IPS-20b (cell line): ENCODE results near the gene NPAS3.

Source experiments
- H3K27ac ChIP-seq: one replicate; pipeline ENCODE4 v1.5.1; 2013; ENCODE audit warnings: low read length
- H3K27me3 ChIP-seq: 2 replicates; pipeline ENCODE4 v1.6.1; 2013; ENCODE audit warnings: mild to moderate bottlenecking, low read length, inconsistent platforms; ENCODE audit not compliant: insufficient read depth
- H3K36me3 ChIP-seq: 2 replicates; pipeline ENCODE4 v1.6.1; 2013; ENCODE audit warnings: low read depth, mild to moderate bottlenecking, inconsistent platforms, low read length, moderate library complexity; ENCODE audit not compliant: insufficient read depth
- H3K4me1 ChIP-seq: 2 replicates; pipeline ENCODE4 v1.6.1; 2013; ENCODE audit warnings: mild to moderate bottlenecking, control low read depth, inconsistent platforms, low read length, moderate library complexity; ENCODE audit not compliant: insufficient read depth
- H3K4me3 ChIP-seq: 2 replicates; pipeline ENCODE4 v1.5.1; 2013; ENCODE audit warnings: mild to moderate bottlenecking, low read length, inconsistent platforms
- H3K9ac ChIP-seq: 2 replicates; pipeline ENCODE4 v1.6.1; 2013; ENCODE audit warnings: low read depth, mild to moderate bottlenecking, inconsistent platforms, low read length, moderate library complexity
- H3K9me3 ChIP-seq: 2 replicates; pipeline ENCODE4 v1.6.1; 2013; ENCODE audit warnings: mild to moderate bottlenecking, low read depth, low read length, inconsistent platforms; ENCODE audit not compliant: insufficient read depth

The NPAS3 gene

DNA sequence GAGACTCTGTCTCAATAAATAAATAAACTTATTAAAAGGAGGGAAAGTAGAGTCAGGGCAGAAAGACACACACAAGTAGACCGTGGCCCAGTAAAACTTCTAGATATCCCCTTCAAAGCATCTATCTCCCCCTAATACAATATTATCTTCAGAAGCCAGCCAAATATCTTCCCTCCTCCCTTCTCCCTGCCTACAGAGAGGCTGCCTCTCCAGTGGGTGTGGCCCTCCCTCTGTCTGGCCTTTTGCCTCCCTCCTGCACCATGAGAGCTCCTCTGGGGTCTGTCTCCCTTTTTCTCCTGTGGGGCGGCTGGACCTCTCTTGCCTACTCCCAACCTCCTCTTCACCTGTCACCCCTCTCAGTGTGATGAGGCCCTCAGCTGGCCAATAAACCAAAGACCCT is 873.0 kb downstream of the NPAS3 start:
- Histone ChIP-seq H3K27ac (no peak overlapping the region), H3K4me3 (no peak overlapping the region), H3K4me1 (no peaks in the 10 kb centered on the region), H3K27me3 (no peaks in the 10 kb centered on the region), H3K36me3 (no peaks in the 10 kb centered on the region), H3K9me3 (no peaks in the 10 kb centered on the region), H3K9ac (no peak overlapping the region)

- Histone ChIP-seq H3K9ac (no peak overlapping the region), H3K9me3 (no peaks in the 10 kb centered on the region), H3K27me3 (no peaks in the 10 kb centered on the region), H3K4me1 (no peaks in the 10 kb centered on the region), H3K4me3 (no peak overlapping the region), H3K36me3 (no peaks in the 10 kb centered on the region), H3K27ac (no peak overlapping the region)
Observed at GRCh38 chr14:33812181-33812580, 873.5 kb downstream of the NPAS3 start.

- H3K27ac ChIP-seq = no peak overlapping the region
- H3K4me3 ChIP-seq = no peak overlapping the region
- no peaks in the 10 kb centered on the region for H3K4me1 ChIP-seq
Observed at GRCh38 chr14:33812601-33813000, 873.9 kb downstream of the NPAS3 start.

GRCh38 chr14:33814010-33814409 is 875.3 kb downstream of the NPAS3 start:
- Histone ChIP-seq H3K4me3 (no peak overlapping the region), H3K27me3 (no peaks in the 10 kb centered on the region)

More at GRCh38 chr14:33812601-33813000, 873.9 kb downstream of the NPAS3 start:
- Histone ChIP-seq H3K9me3 (no peaks in the 10 kb centered on the region), H3K27me3 (no peaks in the 10 kb centered on the region), H3K9ac (no peak overlapping the region), H3K36me3 (no peaks in the 10 kb centered on the region)

GRCh38 chr14:33833706-33834465 is 895.2 kb downstream of the NPAS3 start:
- Histone ChIP-seq H3K36me3 (no peaks in the 10 kb centered on the region), H3K27ac (no peak overlapping the region), H3K4me3 (no peak overlapping the region), H3K4me1 (peaks cover 12% of the 10 kb centered on the region; the same call in 1 of the 2 replicates), H3K9me3 (no peaks in the 10 kb centered on the region), H3K9ac (no peak overlapping the region), H3K27me3 (no peaks in the 10 kb centered on the region)

More at GRCh38 chr14:33814010-33814409, 875.3 kb downstream of the NPAS3 start:
- H3K27ac ChIP-seq = no peak overlapping the region
- no peak overlapping the region for H3K9ac ChIP-seq
- H3K36me3 ChIP-seq = no peaks in the 10 kb centered on the region
- H3K9me3 ChIP-seq = no peaks in the 10 kb centered on the region
- H3K4me1 ChIP-seq = no peaks in the 10 kb centered on the region

DNA sequence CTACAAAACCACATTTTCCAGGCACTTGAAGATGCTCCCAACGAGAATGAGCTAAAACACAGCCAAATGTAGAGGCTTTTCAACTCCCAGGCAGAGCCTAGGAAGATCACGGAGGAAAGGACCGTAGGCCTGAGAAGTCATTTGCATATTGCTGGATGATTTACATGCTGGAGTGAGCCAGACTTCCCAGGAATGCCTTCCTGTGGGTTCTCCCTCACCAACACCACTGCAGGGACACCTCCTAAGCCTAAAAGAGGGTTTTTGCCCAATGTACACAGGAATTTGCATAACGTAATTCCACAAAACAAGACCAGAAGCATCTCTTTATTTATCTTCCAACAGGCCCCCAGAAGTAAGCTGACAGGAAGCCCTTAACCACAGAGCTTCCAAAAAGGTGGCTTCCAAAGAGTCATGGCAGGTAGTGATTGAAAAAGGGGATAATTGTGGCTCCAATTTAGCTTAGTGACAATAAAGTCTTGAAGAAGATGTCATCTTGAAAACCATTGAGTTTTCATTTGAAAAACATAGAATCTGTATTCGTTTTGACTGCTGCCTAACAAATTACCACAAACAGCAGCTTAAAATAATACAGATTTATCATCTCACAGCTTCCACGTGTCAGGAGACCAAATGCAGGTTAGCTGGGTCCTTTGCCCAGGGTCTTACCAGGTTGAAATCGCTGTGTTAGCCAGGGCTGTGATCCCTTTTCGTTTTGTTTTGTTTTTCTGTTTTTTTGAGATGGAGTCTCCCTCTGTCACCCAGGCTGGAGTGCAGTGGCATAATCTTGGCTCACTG is 896.0 kb downstream of the NPAS3 start:
- no peaks in the 10 kb centered on the region for H3K9me3 ChIP-seq
- no peak overlapping the region for H3K27ac ChIP-seq
- H3K9ac ChIP-seq = no peak overlapping the region
- H3K27me3 ChIP-seq = no peaks in the 10 kb centered on the region
- H3K36me3 ChIP-seq = no peaks in the 10 kb centered on the region
- H3K4me3 ChIP-seq = no peak overlapping the region
- H3K4me1 ChIP-seq = peaks cover 12% of the 10 kb centered on the region; the same call in 1 of the 2 replicates

GRCh38 chr14:33835261-33835655 is 896.6 kb downstream of the NPAS3 start:
- H3K36me3 ChIP-seq = no peaks in the 10 kb centered on the region
- peaks cover 12% of the 10 kb centered on the region; the same call in 1 of the 2 replicates for H3K4me1 ChIP-seq
- no peaks in the 10 kb centered on the region for H3K9me3 ChIP-seq
- no peak overlapping the region for H3K4me3 ChIP-seq
- H3K27me3 ChIP-seq = no peaks in the 10 kb centered on the region
- H3K9ac ChIP-seq = no peak overlapping the region
- H3K27ac ChIP-seq = no peak overlapping the region

DNA sequence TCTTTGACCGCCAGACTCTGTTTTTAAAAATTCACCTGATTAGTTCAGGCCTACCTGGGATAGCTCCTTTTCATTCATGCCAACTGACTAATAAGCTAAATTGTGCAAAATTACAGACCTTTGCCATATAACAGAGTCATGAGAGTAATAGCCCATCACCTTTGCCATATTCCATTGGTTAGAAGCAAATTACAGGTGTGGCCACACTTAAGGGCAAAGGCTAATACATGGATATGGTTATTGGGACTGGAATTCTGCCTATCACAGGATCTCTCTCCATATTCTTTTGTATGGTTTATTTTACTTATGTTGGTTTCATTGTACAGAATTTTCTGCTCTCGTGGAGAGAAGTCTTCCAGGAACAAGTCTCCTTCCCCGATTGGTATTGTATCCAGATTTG is 897.0 kb downstream of the NPAS3 start:
- Histone ChIP-seq H3K4me3 (no peak overlapping the region), H3K27me3 (no peaks in the 10 kb centered on the region), H3K4me1 (peaks cover 12% of the 10 kb centered on the region; the same call in 1 of the 2 replicates), H3K27ac (no peak overlapping the region), H3K9ac (no peak overlapping the region), H3K36me3 (no peaks in the 10 kb centered on the region), H3K9me3 (no peaks in the 10 kb centered on the region)

- H3K4me3 ChIP-seq = no peak overlapping the region
- no peaks in the 10 kb centered on the region for H3K36me3 ChIP-seq
- H3K27me3 ChIP-seq = no peaks in the 10 kb centered on the region
- no peak overlapping the region for H3K27ac ChIP-seq
- H3K9ac ChIP-seq = no peak overlapping the region
- H3K4me1 ChIP-seq = peaks cover 12% of the 10 kb centered on the region; the same call in 1 of the 2 replicates
- no peaks in the 10 kb centered on the region for H3K9me3 ChIP-seq
Observed at GRCh38 chr14:33836203-33836899, 897.7 kb downstream of the NPAS3 start.

DNA sequence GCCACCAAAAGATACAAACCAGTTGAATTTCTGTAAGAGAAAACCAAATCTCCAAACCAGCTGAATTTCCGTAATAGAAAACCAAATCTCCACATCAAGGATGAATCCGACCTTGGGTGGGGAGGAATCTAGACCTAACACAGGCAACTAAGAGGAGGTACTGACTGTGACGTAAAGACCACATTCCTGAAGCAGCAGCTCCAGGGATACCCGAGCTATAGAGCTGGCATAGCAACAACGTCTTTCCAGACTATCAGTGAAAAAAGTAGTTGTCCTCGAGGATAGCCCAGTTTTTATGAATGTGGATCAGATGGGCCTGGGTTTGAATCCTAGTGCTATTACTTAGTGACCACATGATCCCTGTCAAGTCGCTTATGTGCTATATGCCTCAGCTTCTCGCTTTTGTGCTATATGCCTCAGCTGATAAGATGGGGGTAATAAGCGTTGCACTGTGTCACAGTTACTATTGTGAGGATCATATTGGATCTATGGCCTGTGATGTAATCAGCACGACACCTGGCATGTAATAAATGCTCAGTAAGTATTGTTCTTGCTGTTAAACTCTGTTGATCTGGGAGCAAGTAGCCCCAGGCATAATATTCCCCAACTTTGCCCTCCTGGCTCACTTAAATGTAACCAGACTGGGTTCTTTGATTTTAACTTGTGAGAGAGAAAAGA is 898.4 kb downstream of the NPAS3 start:
- Histone ChIP-seq H3K36me3 (no peaks in the 10 kb centered on the region), H3K9ac (peak overlapping the region; percentile 11; the same call in 1 of the 2 replicates), H3K4me3 (no peak overlapping the region), H3K27me3 (no peaks in the 10 kb centered on the region), H3K27ac (no peak overlapping the region), H3K4me1 (peaks cover 12% of the 10 kb centered on the region; the same call in 1 of the 2 replicates), H3K9me3 (no peaks in the 10 kb centered on the region)
